ENCODE results near the gene PPP2R2B.

- TF ChIP-seq POLR2A (IDR thresholded peaks at IDR 0.05) (no peak), CTCF (IDR thresholded peaks at IDR 0.05) (no peak)
These were observed 210.8 kb downstream of the PPP2R2B start for GRCh38 chr5:146667633-146668272.

Measured in testis (tissue), 2 donors.